Stimulated activated CD8-positive, alpha-beta memory T cell treated with anti-CD3 and anti-CD28 coated beads, Interleukin-7, amount 100 ng/mL, for 24 hours (primary cell): ENCODE measurements around the gene BCL2.

Source experiments
- DNase-seq: peaks from one replicate; pipeline ENCODE4 v3.0.0-alpha.2; 2020; ENCODE audit warnings: low read depth

Gene BCL2

DNA sequence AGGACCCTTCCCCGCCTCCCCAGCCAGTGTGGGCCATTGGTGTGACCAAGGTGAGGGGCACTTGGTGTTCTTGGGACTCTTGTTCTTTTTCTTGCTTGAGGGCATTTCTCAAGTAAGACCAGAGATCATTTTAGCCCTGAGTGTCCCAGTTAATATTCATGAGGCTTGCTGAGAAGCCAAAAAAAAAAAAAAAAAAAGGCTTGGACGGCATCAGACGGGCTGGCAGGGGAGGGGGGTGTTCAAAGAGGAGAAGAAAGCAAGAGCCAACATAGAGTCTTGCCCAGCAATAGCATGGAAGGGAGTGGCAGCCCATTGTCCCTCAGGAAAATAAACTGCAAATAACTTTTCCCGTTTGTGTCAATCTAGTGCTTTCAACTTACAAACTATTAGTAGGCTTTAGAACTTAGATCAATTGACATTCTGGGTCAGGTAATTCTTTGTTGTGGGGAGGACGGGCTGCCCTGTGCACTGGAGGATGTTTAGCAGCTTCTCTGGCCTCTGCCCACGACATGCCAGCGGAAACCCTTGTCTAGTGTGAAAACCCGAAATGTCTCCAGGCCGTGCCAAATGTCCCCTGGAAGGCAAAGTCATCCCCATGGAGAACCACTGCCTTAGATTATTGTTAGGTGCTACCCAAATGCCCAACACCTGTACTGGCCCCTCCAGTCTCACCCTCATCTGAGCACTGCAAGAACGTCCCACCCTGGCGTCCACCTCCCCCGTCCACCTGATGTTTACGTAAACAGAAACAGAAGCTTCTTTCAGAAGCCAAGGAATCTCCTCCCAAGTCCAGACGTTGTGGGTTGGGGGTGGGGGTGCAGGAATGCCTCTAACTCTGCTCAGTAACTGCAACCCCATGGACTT is 163.4 kb downstream of the BCL2 start:
- no peak for DNase-seq

DNA sequence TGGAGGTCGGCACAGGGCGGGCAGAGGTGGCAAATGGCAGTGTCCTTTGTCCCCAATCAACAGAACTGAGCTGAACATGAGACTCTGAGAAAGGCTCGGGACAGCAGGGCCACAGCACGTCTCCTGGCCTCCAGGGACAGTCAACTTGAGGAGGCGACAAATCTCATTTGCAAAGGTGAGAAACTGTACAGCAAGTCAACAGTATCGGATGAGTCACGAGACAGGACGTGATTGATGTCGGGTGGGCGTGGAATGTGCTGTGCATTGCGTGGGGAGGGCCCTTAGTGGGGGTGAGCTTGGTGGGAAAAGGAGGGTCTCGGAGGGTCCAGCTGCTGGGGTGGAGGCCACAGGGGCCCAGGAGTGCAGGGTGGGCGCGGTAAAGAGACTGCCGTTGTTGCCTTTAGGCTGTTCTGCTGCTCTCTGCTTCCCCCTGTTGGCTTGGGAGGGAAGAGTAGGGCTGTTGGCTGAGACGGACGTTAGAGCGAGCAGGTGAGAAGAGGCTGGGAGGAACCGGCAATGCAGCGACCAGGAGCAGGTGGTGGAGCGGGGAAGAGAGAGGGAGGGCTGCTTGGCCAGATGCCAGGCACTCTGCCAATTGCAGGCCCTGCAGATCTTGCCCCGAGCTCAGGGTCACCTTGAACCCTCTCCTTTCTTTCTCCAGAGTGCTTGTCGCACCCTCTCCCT is 164.3 kb downstream of the BCL2 start:
- DNase-seq = peak; percentile 65

DNA sequence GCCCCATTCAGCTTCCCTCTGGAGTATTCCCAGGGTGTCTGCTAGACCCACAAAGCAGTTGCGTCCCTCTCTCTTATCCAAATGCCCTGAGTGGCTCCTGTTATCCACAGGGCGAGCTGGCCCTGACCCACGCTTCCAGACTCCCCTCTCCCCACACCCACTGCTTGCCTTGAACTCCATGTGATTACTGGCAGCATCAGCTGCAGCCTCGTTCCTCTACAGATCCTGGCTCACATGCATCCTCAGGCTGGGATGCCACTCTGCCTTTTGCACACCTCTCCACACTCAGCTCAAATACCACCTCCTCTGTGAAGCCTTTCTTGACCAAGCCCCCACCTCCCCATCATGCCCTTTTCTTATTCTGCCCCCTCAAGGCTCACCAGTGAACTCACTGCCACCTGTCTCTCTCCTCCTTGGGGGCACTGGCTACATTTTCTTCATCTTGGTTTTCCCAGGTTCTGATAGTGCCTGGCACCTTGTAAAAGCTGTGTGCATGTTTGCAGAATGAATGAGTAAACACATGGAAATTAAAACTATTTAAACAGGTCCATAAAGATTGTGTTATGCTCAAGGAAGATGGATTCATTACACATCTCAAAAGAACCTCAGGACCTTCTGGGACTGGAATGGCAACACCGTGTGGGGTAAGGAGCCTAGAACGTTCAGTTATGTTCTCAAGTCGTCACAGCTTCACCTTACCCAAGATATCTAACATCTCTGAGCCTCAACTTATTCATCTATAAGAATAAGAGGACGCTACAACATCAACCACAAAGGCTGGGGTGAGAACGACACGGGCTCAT is 165.0 kb downstream of the BCL2 start:
- DNase-seq = no peak

DNA sequence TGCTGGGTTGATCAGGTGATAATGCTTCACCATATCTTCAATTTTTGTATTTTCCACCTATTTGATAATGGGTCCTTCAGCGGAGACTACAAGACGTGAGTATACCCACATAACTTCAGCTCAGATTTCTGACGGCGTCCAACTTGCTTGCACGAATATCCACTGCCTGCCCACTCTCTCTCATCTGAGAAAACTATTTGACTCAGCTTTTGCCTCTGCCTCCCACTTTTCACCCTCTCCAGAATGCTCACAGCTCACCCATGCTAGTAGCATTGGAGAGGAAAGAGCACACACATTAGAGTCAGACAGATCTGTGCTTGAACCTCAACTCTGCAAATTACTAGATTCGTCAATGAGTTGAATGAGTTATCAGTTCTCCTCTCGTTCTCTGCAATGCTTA is 166.8 kb downstream of the BCL2 start:
- DNase-seq = no peak

DNA sequence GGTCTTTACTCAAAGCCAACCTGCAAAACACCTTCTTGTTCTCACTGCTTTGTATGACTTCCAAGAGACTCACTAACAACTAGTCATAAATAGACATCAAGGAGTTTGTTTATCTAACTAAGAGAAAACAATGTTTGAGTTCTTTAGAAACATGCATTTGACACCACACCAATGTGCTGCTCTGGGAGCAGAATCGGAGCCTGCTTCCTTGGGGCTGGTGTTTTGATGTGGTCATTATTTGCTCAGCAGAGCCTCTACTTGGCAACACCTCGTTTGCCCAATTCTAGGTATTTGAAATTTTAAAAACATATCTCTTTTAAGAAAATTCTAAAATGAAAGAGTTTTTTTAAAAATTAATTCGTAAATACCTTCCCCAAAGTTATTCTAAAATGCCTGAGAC is 167.5 kb downstream of the BCL2 start:
- no peak for DNase-seq

DNA sequence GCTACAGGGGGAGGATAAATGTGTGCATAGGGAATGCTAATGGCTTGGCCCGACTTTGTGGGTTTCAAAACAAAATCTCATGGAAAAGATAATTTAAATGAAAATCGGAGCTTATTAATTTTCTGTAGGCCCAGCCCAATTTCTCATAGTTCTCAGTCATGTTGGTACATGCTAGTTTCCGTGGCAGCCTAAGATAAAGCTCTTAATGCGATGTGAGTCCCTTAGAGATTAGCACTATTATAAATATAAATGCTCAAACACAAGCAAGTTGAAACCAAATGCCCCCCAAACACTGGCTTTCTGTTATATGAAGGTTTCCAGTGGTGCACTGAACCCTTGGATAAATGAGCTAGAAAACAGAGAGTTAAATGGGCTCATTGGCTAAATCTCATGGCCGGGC is 168.0 kb downstream of the BCL2 start:
- DNase-seq = no peak

DNA sequence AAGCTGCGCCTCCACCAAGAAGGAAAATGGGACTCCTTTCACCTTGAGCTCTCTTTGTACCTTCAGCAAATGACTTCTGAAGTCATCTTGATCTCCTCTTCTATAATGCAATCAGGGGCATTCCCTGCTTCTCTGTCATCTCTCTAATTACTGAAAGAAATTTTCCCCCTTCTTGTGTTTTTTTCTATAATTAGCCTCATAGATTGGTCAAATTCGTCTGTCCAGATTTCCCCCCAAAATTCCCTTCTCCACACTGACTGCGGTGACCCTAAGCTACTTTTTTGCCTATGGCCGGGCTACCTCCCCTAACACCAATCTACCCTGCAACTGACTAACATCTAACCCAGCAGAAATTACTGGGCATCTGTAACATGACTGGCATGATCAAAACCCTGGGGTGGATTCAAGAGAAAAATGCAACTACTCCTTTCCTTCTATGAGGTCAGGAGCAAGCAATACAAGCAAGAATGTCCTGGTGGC is 168.6 kb downstream of the BCL2 start:
- DNase-seq = no peak

DNA sequence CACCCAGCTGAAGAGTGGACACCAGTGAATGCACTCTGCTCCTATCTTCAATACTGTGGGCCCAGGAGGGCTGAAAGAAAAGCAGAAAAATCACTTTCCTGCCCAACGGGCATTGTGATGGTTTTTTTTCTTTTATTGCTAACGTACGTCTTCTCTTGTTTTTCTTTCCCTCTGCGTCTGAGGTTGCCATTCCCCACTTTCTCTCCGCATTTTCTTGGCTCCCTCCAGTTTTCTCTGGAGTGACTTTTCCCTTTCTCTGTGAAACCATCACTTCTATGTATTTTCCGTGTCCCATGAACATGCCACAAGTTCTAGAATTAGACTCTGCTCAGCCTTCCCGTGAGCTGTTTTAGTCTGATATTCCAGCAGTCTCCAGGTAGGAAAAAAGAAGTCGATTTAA is 169.2 kb downstream of the BCL2 start:
- DNase-seq = no peak

DNA sequence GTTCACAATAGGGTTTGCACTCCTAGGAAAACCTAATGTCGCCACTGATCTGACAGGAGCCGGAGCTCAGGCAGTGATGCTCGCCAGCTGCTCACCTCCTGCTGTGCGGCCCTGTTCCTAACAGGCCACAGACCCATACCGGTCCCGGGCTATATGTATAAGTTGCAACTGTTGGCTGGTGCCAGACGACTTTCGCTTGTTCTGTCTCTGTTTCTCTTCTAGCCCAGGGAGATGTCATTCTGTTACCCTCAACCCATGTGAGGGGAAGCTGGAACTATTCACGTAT is 170.3 kb downstream of the BCL2 start:
- no peak for DNase-seq

DNA sequence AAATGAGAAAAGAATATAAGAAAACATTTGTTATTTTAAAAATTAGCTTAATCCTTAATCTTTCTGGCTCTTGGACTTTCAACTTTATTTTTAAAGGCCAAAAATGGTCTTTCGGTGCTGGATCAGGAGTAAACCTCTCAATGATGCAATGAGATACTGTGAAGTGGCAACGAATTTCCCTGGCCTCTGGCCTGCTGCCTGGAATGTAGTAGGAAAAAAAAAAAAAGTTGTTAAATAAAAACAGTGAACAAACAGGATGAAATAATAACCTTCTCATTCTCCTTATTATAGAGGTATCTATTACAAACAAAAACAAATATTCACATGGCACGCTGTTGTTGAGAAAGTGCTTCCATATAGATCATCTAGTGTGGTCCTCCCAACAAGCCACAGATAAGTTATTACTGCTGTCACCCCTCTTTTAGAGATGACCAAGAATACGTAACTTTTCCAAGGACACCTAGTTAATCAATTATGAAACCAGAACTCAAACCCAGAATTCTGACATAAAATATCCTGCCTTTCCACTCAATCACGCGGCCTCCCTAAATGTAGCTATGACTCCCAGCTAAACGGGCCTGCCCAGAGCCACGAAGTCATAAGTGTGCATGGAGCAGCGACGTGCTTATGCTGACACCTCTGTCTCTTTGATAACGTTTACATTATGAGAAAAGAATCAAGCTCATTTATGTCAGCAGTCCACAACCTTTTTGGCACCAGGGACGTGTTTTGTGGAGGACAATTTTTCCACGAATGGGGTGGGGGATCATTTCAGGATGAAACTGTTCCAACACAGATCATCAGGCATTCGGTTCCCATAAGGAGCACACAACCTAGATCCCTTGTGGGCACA is 170.9 kb downstream of the BCL2 start:
- no peak for DNase-seq

DNA sequence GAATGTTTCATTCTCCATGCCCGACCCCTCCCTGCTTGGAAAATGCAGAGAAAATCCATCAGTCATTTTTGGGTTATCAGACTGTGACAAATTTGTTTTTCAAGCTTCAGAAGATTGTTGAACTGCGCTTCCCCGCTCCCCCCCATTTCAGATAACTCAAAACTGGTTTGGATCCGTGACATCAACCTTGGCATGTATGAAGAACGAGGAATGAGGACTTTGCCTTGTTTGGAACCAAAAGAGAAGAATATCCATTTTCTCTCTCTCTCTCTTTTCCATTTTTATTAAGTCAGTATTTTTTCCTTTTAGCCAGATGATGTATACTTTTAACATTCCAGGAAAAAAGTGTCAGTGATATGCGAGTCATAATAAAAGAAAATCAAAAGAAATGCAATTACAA is 171.6 kb downstream of the BCL2 start:
- DNase-seq = no peak

DNA sequence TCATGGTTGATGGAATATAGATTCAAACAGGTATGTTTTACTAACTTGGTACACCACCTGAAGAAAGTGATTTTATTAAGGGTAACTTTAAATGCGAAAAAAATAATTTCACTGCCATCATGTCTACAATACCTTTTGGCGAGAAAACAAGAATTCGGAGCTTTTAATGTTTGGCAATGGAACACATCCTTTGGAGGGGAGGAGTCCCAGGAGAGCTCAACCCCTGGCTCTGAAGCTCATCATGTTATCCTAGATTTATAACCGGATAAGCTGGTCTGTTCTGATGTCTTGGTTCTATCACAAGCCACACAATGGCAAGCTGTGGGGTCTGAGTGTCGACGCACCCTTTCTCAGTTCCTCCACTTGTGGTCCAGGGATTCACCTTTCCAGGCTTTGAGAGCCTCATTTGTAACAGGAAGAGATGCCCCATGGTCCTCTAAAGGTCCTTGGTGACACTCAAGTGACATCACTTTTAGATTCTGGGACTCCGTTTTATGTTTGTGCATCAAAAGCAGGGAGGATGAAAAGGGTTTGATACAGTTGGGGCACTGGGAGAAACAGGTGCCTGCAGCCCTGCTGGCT is 172.7 kb downstream of the BCL2 start:
- no peak for DNase-seq

DNA sequence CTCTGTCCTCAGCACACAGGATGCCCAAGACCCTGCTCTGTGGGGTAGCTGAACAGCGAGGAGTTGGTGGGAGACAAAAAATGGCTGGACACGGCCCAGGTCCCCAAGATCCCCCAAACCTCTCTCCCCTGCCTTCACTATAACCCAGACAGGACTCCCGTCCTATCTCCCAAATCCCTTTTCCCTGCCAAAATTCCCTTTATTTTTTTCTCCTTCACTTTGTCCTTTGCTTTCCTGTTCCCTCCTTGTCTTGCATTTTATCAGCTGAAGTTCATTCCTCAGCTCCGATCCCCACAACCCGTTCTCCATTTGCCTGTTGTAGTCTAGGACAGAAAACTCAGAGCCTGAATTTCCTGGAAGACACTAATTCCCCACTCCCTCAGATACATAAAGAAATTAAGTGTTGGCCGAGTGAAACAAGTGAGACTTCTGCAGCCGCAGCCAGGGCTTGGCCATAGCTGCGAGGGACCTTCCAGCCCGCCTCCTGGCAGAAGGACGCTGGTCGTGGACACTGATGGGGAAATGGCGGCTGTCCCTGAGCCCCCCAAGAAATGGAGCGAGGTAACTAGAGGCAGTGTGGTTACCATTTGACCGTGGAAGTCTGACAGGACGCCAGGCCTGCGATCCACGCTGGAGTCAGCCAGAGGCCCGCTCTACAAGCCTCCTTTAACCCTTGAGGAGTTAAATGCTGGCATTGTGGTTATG is 173.6 kb downstream of the BCL2 start:
- no peak for DNase-seq

DNA sequence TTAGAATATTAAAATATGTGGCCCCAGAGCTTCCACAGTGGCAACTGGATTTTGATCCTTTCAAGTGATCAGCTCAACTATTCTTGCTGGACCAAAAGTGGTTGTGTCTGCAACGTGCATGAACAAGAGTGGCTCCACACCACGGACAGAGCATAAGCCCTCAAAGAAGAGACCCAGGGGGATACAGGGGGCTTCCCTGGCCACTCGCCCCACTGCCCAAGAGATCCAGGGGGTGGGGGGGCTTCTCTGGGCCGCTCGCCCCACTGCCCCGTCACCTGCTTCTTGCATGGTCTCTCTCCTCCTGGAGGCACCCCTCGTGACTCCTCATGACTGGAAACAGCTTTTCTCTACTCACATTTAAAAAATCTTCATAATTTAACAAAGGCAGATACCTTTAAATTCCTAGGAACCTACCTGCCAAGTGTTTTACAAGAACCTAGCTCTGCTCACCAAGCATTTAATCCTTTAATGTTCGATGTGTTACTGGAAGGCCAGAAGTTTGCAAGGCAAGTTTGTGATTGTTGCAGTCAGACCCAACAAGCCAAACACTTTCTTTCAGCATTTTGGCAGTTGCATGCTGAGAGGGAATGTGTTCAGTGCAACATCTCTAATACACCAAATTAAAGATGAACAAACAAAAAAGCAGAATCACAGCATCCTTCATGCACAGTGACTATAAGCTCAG is 174.3 kb downstream of the BCL2 start:
- no peak for DNase-seq

DNA sequence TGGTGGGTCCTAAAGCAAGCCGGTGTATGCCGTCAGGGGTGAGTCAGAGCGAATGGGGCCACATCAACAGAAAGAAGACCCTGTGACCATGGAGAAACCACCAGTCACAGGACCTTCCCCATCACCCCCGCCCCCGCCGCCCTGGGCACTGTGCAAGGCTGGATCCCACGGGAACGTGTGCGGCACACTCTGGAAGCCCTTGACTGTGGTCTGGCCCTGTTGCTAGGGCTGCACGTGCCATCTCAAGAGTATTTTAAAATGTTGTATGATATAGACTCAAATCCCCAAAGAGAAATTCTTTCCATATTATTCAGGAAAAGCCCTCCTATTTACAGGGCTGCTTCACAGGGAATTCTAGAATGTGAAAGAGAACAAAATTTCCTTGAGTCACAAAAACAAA is 174.8 kb downstream of the BCL2 start:
- DNase-seq = no peak

DNA sequence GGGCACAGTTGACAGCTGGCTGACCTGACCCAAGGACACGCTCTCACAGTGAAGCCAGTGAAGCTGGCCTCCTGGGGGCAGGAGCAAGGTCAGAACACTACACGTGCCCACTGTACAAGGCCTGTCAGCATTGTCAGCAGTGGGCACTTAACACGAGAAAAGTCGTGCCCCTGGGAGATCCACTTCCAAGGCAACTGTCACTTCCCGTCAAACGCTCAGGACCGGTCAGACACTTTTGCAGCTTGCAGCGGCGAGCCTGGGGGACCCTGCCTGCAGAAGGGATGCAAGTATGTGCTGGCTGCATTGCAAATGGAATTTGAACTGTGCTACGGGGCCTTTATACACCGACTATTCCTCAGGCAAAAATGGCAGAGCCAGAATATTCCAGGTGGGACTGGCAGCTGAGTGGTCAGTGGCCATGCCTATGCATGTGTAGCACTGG is 176.2 kb downstream of the BCL2 start:
- no peak for DNase-seq

DNA sequence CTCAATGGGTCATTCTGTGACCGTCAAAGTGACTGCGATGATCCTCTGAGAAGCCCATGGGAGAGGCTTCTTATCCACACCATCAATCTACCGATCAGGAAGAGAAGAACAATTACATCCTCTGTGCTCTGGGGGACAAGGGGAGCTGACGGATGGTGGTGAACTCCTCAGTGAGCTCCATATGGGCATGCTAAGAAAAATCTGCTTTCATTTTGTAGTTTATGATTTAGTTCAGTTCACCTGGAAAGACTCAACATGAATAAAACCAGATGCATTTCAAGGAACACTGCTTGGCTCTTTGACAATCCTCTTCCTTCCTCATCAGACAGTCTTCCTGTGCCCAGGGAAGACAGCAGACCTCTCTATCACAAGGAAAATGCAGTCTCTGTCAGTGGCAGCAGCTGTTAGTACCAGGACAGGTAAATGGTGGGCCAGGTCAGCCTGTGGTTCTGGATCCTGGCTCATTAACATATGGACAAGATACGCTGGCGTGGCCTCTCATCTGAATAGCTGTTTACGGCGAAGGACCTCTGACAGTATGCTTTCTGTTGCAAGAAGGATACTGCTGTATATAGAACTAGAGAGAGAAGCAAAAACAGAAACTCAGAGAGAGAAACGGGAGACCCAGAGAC is 176.9 kb downstream of the BCL2 start:
- no peak for DNase-seq

DNA sequence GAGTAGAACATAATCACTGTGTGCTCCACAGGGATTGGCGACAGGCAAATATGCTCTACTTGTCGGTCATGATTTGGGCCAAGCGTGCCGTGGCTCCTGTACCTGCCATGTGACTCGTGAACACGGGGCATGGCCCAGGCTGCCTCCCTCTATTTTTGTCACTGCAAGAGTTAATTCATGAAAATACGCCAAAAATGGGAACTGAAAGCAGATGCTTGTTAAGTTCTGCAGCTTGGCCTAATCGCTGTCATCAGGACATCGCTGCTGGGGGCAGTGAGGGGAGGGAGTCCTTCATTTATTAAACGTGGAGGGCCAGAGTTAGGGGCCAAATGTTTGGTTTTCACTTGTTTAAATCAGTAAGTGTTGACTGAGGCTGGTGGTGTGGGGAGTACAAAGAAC is 177.8 kb downstream of the BCL2 start:
- no peak for DNase-seq

DNA sequence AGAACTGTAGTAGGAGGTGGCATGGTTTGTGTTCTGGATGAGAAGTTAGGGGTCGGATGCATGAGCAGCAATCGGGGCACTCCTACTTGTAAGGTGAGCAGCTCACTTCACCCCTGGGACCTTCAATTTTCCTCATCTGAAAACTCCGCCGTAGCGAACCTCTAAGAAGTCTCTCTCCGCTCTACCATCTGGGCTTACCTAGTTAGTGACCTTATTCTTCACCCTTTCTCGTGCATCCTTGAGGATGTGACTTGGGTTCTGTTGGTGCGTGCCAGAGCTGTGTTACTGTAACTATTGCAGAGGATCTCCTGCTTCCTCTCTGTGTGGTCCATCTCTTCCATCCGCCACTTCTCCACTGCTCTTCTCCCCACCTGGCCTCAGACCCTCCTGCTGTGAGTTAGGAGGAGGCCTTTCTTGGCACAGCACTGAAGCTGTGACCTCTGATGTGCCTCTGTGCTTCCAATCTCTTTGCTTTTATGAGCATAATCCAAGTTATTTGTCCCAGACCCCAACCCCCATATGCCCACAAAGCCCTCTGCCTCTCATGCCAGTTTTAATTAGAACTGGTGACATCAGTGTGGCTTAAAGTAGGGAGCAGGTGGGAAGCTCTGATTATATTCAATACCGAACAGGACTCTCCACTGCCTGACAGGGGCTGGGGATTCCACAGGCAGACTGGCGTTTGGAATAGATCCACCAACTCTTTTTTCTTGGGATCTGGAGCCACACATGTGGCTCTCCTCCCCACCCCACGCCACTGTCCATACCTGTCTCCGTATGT is 178.4 kb downstream of the BCL2 start:
- DNase-seq = no peak
